IPS-NIHi7 (cell line): ENCODE measurements around the gene GMPPA.

ENCODE experiments used
- DNase-seq: peaks from one replicate; pipeline ENCODE4 v3.0.0; 2012; ENCODE audit warnings: mixed read lengths; ENCODE audit errors: extremely low spot score

GMPPA gene

DNA sequence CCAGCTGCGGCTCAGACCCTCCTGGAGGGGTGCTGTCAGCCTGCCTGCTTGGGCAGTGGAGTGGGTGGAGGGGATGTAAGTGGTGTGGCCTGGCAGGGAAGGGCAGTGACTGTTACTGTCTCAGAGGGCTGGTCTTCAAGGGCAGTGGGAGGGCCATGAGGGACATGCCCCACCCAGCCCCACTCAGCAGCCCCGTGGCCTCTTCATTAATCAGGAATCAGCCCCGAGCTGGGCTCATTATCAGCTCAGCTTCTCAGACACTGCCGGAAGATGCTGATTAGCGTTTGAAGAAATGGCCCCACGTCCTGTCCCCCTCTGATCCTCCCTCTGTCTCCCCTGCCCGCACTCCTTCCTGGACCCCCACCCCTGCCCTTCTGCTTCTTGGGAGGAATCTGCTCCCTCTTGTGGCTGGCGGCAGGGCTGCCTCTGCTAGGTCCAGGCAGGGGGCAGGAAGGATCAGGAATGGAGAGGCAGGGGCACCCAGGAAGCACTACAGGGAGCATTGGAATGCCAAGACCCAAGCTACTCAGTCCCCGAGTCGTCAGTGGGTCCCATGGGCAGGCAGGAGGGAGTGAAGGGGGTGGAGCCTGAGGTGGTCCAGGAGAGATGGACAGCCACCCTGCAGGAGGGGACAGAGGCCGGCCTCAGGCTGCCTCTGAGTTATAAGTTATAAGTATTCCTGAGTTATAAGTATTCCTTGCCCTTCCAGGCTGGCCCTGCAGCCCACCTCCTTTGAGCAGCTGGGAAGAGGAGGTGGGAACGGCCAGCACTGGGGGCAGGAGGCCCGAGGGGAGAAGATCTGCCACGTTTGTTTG, 22.6 kb downstream of the GMPPA start:
- DNase-seq: peak; percentile 90

- DNase-seq: peak; percentile 81
Measured at GRCh38 chr2:219522111-219523030, 23.7 kb downstream of the GMPPA start.

DNA sequence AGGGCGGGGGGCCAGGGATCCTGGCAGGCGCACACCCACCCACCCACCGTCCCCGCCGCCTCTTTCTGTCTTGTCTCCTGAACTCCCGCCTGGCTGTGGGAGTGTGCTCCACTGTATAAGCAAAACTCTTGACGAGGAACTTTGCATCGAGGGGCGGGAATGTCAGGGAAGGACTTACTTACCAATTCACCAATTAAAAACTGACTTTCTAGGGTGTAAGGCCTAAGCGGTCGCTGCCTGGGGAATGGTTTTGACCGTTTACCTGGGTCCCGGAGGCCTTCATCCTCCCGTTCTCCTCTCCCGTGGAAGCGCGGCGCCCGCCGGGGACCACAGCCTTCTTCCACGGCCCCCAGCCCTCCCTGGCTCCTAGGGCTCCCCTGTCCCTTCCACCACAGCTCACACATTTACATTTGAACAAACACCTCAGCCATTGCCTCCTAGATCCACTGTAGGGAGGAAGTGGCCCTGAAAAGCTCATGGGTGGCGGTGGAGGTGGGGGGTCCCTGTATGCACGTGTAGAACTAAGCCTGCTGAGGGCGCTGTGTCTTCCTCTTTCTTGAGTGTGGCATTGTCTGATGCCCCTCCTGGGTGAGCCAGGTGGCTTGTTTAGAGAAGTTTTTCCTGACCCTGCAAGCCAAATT, 24.5 kb downstream of the GMPPA start:
- DNase-seq: peak; percentile 51

- DNase-seq: no peak
Measured at GRCh38 chr2:219524817-219525216, 26.1 kb downstream of the GMPPA start.

DNA sequence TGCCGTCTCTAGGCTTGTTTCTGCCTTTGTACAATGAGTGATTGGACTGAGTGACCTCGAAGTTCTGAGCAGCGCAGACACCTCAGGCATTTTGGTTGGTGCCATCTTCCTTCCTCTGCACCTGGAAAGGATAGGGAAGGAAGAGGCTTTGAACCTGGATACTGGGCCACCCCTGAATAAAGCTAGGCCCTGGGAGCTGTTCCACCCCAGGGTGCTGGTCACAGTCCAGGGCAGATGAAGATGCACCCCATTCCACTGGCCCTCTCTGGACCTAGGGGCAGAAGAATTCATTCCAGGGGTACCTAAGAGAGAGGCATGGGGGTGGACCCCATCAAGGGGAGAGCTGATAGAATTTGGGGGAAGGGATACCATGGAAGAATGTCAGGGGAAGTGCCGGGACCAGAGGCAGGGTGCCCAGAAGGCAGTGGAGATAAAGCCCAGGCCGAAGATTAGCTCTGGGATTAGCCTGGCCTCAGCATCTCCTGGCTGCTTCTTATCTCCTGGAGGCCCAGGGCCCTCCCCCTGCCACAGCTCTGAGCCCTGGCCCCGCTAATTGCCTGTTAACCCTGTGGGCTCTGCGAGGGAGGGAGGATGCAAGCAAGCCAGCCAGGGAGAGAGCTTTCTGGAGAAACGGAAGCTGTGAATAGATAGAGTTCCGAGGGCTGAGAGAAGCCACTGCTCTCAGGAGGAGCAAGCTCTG, 27.0 kb downstream of the GMPPA start:
- peak; percentile 50 for DNase-seq

DNA sequence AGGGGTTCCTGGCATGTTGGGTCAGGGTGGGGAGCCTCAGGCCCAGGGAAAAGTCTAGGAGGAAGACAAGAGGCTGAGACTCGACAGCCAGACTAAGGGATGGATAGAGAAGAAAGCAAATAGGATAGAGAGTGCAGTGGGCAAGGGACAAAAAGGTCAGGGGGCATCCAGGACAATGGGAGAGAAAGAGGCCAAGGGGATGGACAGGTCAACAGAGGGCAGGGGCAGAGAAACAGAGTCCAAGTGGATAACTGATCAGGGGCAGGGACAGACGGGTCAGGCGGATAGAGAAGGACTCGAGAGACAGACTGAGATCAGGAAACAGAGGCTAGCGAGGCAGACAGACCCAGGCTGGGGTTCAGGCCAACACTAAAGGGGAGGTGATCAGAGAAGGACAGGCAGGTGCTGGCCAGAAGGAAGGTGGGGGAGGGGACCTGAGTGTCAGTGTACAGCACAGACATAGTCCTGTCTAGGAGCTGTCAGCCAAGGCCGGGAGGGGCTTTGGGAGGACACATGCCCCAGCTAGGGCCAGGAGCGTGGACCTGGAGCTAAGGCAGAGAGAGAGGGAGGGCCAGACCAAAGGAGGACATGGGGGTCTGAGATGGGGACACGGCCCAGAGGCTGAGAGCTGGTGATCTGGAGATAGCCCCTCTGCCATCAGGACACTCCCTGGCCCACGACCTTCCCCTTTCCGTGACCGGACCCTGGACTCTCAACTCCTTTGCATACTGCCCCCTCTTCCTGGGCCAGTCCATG, 27.8 kb downstream of the GMPPA start:
- no peak for DNase-seq

GRCh38 chr2:219527076-219527394, 28.3 kb downstream of the GMPPA start:
- DNase-seq: no peak

GRCh38 chr2:219527472-219527871, 28.8 kb downstream of the GMPPA start:
- DNase-seq: no peak

DNA sequence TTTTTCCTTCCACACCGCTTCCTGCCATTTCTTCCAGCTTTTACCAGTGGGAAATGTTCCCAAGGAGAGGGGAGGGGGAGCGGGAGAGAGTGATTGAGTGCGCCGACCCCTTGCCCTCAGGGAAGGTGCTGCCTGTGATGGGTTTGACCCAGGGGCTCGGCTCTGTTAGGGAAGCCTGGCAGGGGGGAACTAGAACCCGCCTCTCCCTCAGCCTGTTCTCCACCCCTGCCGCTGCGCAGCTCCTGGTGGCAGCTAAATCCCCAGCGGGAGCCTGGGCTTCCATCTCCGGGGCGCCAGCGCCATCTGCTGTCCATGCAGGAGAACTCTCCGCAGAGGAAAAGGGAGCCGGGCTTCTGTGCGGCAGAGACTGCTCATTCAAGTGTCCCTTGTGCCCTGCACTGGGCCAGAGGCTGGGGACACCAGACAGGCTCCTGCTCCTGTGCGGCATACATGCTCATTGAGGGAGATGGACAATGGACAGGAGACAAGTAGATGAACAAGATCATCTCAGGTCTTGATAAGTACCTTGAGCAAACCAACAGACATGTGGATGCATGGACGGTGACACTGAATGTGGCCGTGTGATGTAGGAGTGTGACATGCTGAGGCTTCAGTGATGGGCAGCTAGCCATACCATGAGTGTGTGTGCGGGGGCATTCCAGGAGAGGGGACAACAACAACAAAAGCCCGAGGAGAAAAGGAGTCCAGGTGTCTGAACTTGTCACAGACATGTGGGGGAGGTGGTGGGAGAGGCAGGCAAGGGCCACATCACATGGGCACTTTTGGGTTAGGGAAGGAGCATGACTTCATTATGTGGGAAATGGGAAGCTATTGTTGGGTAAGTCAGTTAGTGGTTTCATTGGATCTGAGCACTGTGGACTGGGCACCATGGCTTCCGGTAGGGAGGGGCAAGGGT, 31.6 kb downstream of the GMPPA start:
- peak; percentile 88 for DNase-seq

GRCh38 chr2:219531639-219532377, 33.1 kb downstream of the GMPPA start:
- DNase-seq: no peak

DNA sequence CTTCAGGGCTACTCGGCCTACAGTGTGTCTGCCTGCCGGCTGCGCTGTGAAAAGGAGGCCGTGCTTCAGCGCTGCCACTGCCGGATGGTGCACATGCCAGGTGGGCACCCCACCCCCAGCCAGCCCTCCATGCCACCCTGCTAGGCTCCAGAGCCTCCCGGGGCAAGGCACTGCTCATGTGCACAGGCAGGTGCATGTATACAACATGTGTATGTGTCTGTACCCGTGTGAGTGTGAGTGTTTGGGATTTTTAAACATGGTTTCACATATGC, 33.6 kb downstream of the GMPPA start:
- no peak for DNase-seq

- DNase-seq: no peak
Measured at GRCh38 chr2:219533930-219534661, 35.4 kb downstream of the GMPPA start.

DNA sequence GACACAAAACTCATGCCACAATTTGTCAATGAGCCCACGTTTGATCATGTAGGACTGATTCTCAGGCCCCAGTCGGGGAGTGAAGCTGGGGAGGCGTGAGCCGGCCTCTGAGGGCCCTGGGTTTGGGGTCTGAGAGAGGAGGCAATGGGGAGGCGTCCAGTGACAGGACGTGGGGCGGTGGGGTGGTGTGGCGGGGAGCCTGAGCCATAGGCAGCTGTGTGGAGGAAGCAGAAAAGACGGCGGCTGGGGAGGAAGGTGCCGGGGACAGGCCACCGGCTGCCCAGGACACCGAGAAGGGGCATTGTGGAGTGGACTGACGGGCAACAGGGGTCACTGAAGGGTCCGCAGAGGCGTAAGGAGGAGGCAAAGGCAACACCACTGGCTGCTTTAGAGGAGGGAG, 37.7 kb downstream of the GMPPA start:
- no peak for DNase-seq

DNA sequence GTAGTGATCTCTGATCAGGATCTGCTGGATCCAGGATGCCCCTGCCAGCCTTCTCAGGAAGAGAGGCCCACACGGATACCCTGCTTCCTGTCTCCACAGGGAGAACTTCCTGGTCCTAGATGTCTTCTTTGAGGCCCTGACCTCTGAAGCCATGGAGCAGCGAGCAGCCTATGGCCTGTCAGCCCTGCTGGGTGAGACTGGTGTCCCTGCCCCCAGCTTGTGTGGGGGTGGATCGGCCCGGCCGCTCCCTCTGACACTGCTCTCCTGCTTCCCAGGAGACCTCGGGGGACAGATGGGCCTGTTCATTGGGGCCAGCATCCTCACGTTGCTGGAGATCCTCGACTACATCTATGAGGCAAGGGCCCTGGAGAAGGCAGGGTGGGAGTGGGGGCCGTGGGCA, 38.3 kb downstream of the GMPPA start:
- no peak for DNase-seq

- DNase-seq: peak; percentile 50
Measured at GRCh38 chr2:219537657-219538488, 39.2 kb downstream of the GMPPA start.

DNA sequence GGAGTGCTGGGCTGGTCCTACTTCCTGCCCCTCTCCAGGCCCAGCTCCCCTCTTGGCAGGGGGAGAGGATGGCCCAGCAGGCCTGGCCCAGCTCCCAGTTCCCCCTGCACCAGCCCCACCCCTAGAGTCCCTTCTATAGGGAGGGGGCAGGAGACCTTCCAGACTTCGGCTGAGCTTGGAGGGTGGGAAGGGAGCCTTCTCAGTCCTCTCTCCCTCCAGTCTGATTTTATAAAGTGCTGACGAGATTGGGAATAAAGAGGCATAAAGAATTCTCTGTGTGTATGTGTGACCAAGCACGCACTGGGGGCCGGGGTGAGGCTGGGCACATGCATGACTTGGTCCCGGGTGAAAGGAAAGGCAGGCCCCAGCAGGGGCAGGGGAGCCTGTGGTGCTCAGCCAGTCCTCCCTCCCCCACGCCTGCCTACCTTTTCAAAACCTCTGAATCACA, 39.8 kb downstream of the GMPPA start:
- no peak for DNase-seq

- DNase-seq: no peak
Measured at GRCh38 chr2:219538956-219539788, 40.5 kb downstream of the GMPPA start.
